H1 (cell line): ENCODE data around the gene FOXL3. TPM values are rescaled to one million over a fixed set of nuclear protein-coding genes. Genes with fewer than 3 reads are reported as not detected.

Experiments used
- ATF2 ChIP-seq: IDR thresholded peaks from 2 replicates; pipeline ENCODE4 v1.6.1; 2012; ENCODE audit warnings: low read length, inconsistent platforms
- BACH1 ChIP-seq: IDR thresholded peaks from 2 replicates; pipeline ENCODE4 v1.6.1; 2012; ENCODE audit warnings: low read length, improper control_type of control experiment
- CBX8 ChIP-seq: fragments of 300-800, 300-1000 bp; sonication (generic); IDR thresholded peaks from 2 replicates; pipeline ENCODE4 v1.7.1; 2016; ENCODE audit warnings: low read depth, low read length, borderline replicate concordance
- CTBP2 ChIP-seq: IDR thresholded peaks from 2 replicates; pipeline ENCODE4 v1.7.0; 2011; ENCODE audit warnings: borderline replicate concordance, mild to moderate bottlenecking, moderate library complexity, mixed read lengths, low read length; ENCODE audit not compliant: insufficient read depth, insufficient read length
- RFX5 ChIP-seq: IDR thresholded peaks from 2 replicates; pipeline ENCODE4 v1.6.1; 2011; ENCODE audit warnings: low read depth, low read length, improper control_type of control experiment, borderline replicate concordance
- TAF7 ChIP-seq: optimal IDR thresholded peaks from 2 replicates; pipeline ENCODE3; 2011; ENCODE audit warnings: low read depth, mild to moderate bottlenecking, inconsistent platforms, low read length, moderate library complexity, borderline replicate concordance
- polyA plus RNA-seq, 7 experiments: library from polyadenylated mRNA; depleted of rRNA in 3 of 7; stranded (reverse) in 5 of 7; unstranded in 2 of 7; fragments of >200 nt in 5 of 7; fragments of 200-250 nt in 2 of 7; gene quantifications; 1 replicate in 5 of 7; 2 replicates in 1 of 7; 4 replicates in 1 of 7; pipeline versions ENCODE4 v1.2.1 to v1.2.3, GENCODE V29; 2011 to 2013; ENCODE audit warnings: missing spikeins in 2 of 7, mixed read lengths in 2 of 7
- total RNA-seq: library from RNA; stranded (reverse); fragmentation: NEBNext Ultra II Directional; extraction: Animal tissue kit (Norgen Biotek cat#: 25700); gene quantifications from 2 replicates; pipeline ENCODE4 v1.2.1, GENCODE V29; 2021

The FOXL3 gene
- total and polyA plus RNA-seq, 2 of the 8 experiments (the other 6 are each of a cell fraction or from before 2014, with no cell fraction given): not detected

GRCh38 chr7:288671-289101 lies 1.3 kb upstream of the FOXL3 start (continued):
- TF ChIP-seq ATF2 (no peak), RFX5 (no peak), CTBP2 (no peak), CBX8 (no peak), BACH1 (no peak), TAF7 (no peak)
